Melanocyte of skin (primary cell): ENCODE results near the gene KLF16. TPM values are rescaled to one million over a fixed set of nuclear protein-coding genes. Genes with fewer than 3 reads are reported as not detected.

Source experiments
- total RNA-seq, 2 donors: library from RNA; depleted of rRNA; stranded (reverse); fragments of >200 nt; gene quantifications; 2 replicates each; pipeline ENCODE4 v1.2.3, GENCODE V29; 2012

KLF16 gene
- total RNA-seq, result 10 to 100 TPM in 1 of 2 donors, 1 to 10 TPM in 1; 8.6 to 22.6 TPM

DNA sequence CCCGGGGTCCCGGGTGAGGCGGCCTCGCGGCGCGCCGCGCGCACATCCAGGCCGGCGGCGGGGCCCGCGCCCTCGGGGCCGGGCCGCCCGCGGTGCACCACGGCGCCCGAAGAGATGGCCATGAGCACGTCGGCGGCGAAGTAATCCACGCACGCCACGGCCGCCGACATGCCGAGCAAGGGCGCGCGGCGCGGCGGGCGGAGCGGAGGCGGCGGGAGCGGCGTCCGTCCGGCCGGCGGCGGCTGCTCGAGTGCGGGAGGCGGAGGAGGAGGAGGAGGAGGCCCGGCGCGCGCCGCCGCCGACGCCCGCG is at the start of gene KLF16:
KLF16 (minus strand) TSS at position 252 of the 310 bp plus-strand sequence; CDS start at position 170, 82 bp downstream.

DNA sequence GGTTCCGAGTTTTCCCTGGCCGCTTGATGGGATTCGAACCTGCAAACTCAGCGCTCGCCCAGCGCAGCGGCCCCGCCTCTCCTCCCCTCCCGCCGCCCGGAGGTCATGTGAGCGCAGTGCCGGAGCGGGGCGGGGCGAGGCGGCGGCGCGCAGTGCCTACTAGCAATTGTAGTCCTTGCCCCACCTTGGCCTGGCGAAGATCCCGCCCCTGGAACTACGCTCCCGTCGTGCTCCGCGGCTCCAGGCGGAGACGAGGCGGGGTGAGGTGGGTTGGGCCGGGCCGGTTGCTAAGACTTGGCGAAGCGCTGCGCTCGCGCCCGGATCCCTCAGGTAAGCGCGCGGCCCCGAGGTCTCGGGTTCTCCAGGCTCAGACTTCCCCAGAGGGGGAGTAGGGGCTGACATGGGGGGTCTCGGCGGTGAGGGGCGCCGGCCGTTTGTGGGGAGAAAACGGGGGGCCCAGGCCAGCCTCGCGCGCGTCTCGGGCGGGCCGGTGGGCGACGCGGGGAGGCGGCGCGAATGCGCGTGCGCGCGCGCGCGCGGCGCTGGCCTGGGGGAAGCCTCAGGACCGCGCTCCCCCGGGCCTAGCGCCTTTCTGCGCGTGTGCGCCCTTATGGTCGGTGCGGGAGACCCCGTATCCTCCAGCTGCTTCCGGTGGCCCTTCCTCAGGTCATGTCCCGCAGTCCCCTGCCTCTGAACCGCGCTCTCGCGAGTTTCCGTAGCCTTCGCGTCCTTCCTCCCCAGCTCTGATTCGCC is 41.9 kb upstream of the KLF16 start, which contains the start of the genes ADAT3 and SCAMP4:
ADAT3 (plus strand) TSS at position 290 of the 753 bp plus-strand sequence. CDS start 6,649 bp downstream, outside the sequence.
SCAMP4 (plus strand) TSS at position 290 of the 753 bp plus-strand sequence. CDS start 9,621 bp downstream, outside the sequence.

DNA sequence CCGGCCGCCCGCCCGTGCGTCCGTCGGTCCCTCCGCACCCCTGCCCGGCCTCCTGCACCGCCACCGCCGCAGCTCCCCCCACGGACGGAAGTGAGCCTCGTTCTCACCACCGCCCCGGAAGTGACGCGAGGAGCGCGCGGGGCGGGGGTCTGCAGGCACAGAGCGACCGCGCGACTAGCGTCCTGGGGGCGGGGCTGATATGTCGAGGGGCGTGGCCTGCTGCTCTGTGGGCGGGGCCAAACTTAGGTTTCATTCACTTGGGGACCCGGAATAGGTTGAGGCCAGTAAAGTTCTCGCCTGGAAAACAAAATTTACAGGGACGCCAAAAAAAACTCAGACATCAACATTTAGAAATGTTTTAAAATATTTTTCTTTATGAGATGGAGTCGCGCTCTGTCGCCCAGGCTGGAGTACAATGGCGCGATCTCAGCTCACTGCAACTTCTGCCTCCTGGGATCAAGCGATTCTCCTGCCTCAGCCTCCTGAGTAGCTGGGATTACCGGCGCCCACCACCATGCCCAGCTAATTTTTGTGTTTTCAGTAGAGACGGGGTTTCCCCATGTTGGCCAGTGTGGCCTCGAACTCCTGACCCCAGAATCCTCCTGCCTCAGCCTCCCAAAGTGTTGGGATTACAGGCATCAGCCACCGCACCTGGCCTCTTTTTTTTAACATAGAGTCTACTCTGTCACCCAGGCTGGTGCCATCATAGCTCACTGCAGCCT is 22.2 kb upstream of the KLF16 start, which contains the start of gene ABHD17A:
ABHD17A (minus strand) TSS at position 99 of the 722 bp plus-strand sequence. CDS start 3,930 bp downstream, outside the sequence.

DNA sequence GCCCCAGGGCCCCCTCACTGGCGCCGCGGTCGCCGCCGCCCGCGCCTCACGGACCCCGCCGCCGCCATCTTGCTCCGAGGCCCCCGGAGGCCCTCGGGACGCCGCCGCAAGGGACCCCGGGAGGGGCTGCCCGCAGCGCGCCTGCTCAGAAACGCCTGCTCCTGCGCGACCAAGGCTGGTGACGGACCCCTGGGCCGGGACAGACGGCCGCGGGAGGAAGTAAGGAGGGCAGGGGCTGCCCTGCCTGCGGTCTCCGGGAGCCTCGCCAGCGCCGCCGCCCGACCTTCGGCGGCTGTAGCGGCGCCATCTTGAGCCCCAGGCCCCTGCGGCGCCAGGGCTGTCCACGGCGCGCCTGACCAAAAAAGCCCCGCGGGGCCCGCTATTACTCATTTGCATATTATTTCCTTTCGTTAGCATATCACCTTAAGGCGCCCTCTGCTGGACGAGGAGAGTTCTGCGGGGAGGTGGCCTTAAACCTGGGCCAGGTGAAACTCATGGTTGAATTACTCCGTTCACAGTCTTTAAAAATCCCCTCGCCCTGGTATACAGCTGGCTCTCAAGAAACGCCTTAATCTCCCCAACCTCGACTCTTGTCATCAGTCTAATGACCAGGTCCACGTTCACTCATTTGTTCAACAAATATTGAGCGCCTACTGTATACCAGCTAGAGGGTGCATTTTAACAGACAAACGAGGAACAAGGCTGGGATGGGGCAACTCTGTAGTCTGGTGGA is 14.8 kb downstream of the KLF16 start, which contains the start of gene REXO1:
REXO1 (minus strand) TSS at position 85 of the 733 bp plus-strand sequence. CDS start 125 bp downstream, outside the sequence.

DNA sequence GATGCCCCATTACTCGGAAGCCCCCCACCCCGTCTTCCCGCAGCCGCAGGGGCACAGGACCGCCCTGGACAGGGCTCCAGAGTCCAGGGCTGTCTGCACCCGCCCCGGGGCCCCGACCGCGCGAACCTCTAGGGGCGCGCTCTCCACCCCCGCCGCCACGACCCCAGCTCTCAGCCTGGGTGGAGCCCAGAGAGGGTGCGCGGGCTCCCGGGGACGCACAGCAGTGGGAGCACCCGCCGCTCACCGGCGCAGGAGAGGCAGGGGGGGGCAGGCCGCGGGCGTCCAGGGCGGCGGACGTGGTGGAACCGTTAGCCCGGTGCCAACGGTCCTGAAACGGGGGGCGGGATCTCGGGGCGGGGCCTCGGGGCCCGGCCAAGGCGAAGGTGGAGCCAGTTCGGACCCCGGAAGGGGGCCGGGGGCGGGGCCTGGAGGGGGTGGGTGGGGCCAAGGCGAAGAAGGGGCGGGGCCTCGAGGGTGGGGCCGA is 51.4 kb downstream of the KLF16 start, which contains the start of gene ATP8B3:
ATP8B3 (minus strand) TSS at position 335 of the 484 bp plus-strand sequence. CDS start 540 bp downstream, outside the sequence.

Other genes starting within 250 kb of the KLF16 start
- gene TCF3, start 211.0 kb downstream of the KLF16 start, total RNA-seq, result 10 to 100 TPM; 34.8 to 49.3 TPM
- gene ONECUT3, start 110.1 kb downstream of the KLF16 start, total RNA-seq, result not detected
- 1 to 10 TPM; 1.7 to 4.0 TPM for gene ATP8B3, start 51.3 kb downstream of the KLF16 start, total RNA-seq
- gene REXO1, start 15.1 kb downstream of the KLF16 start, total RNA-seq, result 10 to 100 TPM; 10.7 to 14.7 TPM
- gene ABHD17A, start 21.9 kb upstream of the KLF16 start, total RNA-seq, result 10 to 100 TPM; 61.9 to 80.6 TPM
- gene ADAT3, start 41.8 kb upstream of the KLF16 start, total RNA-seq, result 10 to 100 TPM in 1 of 2 donors, 1 to 10 TPM in 1; 3.1 to 11.0 TPM
- 10 to 100 TPM; 68.3 to 74.0 TPM for gene SCAMP4, start 41.8 kb upstream of the KLF16 start, total RNA-seq
- 10 to 100 TPM; 67.8 to 81.9 TPM for gene CSNK1G2, start 77.6 kb upstream of the KLF16 start, total RNA-seq
- 10 to 100 TPM; 54.0 to 55.9 TPM for gene BTBD2, start 152.1 kb upstream of the KLF16 start, total RNA-seq
- 10 to 100 TPM; 40.6 to 42.3 TPM for gene MKNK2, start 187.7 kb upstream of the KLF16 start, total RNA-seq
- gene MOB3A, start 232.7 kb upstream of the KLF16 start, total RNA-seq, result 10 to 100 TPM; 16.2 to 22.3 TPM
- gene IZUMO4, start 233.3 kb upstream of the KLF16 start, total RNA-seq, result under 1 TPM in 1 of 2 donors, not detected in 1; 0.69 TPM